HG03196 (cell line): ENCODE results near the gene ADGRL2.

Experiments
- ATAC-seq: cut with Tn5 transposase; IDR thresholded peaks from one replicate; pipeline ENCODE4 v1.9.1; 2021; ENCODE audit not compliant: unreplicated experiment

The ADGRL2 gene

GRCh38 chr1:81800695-81801650 is at the start of gene ADGRL2:
TSS of gene ADGRL2 (plus strand) at chr1:81800934. CDS start at chr1:81836985, 36,051 bp downstream.
- ATAC-seq = no peak

- no peak for ATAC-seq
These were observed 47.9 kb upstream of the ADGRL2 start for GRCh38 chr1:81752840-81753239.

DNA sequence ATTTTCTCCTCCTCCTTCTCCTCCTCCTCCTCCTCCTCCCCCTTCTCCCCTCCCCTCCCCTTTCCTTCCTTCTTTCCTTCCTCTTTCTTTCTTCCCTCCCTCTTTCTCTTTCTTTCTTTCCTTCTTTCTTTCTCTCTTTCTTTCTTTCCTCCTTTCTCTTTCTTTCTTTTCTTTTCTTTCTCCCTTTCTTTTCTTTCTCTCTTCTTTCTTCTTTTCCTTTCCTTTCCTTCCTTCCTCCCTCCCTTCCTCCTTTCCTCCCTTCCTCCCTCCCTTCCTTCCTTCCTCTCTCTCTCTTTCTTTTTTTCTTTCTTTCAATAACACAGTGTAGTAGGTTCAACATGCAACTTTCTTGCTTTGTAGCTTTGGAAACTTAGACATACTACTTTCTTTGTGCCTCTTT is 46.3 kb upstream of the ADGRL2 start:
- no peak for ATAC-seq

GRCh38 chr1:81756872-81757271 is 43.9 kb upstream of the ADGRL2 start:
- no peak for ATAC-seq

- no peak for ATAC-seq
These were observed 43.2 kb upstream of the ADGRL2 start for GRCh38 chr1:81757398-81758020.

DNA sequence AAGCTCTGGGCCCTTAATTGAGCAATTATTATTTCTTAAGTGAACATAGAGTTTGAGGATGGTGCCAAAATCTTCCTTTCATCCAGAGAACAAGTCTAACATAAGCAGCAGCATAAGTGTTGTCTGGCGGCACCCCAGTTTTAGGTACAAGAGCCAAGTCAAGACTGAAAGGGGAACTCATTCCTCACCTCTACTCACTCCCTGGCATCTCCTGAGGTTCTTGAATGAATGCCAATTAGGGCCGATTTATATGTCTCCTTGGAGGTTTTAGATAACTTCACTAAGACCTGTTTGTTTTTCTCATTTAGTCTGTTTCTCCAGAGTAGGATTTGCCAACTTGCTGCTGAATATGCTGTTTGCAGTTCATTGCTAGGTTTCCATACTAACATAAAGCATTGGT is 42.6 kb upstream of the ADGRL2 start:
- no peak for ATAC-seq

DNA sequence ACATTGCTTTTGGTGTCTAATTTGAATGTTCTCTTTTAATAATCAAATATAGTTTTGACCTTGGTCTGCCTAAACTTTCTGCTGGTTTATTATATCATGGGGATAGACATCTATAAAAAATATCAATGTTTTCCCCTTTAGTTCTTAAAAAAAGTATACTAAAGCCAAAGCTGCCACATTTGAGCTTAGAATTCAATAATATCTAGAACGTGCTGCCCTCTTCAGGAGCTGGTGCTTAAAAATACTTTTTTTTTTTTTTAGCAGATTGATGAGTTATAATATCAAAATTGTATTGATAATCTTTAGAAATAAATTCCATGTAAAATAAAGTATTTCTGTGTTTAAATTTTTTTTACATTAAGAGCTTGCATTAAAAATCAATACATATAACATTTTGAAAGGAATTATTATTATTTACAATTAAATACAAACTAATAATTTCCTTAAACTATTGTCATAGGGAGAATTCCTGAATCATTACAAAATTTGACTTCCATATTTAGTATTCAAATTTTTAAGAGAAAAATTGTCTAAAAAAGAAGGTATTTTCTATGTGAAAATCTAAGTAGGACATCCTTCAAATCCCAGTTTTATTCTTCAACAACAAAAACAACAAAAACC is 40.1 kb upstream of the ADGRL2 start:
- ATAC-seq = no peak

DNA sequence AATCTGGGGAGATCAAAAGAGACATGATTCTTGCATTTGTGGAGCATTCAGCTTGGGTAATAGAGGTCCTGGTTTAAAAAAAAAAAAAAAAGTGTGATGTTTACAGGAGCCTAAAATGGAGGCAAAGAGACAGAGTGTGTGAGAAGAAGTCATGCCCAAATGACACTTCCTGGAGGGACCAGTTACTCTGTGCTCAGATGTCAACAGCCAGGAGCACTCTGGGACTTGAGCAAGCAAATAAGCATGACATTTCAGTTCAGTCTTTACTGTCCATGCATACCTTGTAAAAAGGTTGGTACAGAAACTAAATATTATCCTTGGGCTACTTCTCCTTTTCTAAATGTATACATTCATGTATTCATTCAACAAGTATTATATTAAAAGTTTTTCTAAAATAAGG is 25.2 kb upstream of the ADGRL2 start:
- no peak for ATAC-seq

GRCh38 chr1:81780705-81781454 is 19.9 kb upstream of the ADGRL2 start:
- no peak for ATAC-seq

DNA sequence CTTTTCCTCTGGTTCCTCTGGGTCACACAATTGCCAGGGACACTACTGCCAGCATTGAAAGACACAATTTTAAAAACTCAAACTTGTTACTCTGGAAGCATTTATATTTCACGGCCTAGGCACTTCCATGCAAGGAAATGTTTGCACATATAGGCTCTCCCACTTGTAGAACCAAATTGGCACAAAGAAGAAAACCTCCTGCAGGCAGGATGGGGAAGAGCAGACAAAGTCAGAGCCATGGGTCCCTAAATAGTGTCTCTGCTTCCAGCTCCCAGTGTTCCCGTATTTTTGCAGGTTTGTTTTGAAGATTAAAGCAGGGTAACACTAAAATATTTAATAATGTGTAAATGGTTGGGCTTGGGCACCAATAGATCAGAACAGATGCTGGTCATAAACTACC is 19.0 kb upstream of the ADGRL2 start:
- ATAC-seq = no peak

- ATAC-seq = no peak
These were observed 8.6 kb upstream of the ADGRL2 start for GRCh38 chr1:81792184-81792583.

GRCh38 chr1:81797701-81798100 is 3.0 kb upstream of the ADGRL2 start:
- no peak for ATAC-seq

DNA sequence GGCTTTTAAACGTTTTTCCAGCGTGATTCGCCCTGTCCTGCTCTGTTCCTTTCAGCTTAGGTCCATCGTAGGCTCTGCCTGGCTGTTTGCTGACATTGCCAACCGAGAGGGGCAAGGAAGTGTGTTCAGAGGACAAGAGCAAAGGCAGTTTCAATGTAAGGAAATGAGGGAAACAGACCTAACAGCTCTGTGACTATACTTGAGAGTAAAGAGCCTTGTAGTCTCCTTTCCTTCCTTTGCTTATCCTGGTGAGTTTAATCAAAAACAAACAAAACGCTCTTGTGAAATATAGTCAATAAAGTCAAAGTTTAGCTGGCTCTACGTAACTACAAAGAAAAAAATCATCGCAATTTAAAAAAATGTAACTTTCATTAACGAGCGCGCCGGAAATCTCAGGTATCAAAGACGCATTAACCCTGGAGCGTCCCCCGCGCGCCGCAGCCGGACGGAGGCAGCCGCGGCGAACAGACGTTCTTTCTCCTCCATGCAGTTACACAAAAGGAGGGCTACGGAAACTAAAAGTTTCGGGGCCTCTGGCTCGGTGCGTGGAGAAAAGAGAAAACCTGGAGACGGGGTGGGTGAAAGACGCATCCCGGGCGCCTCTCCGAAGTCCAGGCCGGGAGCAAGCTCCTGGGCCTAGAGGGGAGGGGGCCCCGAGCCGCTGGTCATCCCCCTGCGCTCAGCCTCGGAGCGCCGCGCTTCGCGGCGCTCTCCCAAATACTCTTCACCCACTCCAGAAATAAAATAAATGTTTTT is 617 bp upstream of the ADGRL2 start:
- no peak for ATAC-seq

- ATAC-seq = no peak
These were observed 1.1 kb downstream of the ADGRL2 start for GRCh38 chr1:81801651-81802456.

DNA sequence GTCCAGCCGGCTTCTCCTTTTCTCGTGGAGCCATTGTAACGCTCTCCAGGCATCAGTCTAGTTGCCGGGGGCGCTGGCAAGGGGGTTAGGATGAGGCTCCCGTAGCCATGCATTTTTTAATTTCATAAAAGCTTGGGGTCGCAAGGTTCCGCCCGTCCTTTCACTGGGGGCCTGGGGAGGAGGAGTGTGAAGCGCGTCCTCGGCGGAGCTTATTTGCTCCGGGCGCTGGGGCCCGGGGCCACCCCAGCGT is 1.6 kb downstream of the ADGRL2 start:
- ATAC-seq = no peak

GRCh38 chr1:81802707-81803430 is 2.1 kb downstream of the ADGRL2 start:
- no peak for ATAC-seq

DNA sequence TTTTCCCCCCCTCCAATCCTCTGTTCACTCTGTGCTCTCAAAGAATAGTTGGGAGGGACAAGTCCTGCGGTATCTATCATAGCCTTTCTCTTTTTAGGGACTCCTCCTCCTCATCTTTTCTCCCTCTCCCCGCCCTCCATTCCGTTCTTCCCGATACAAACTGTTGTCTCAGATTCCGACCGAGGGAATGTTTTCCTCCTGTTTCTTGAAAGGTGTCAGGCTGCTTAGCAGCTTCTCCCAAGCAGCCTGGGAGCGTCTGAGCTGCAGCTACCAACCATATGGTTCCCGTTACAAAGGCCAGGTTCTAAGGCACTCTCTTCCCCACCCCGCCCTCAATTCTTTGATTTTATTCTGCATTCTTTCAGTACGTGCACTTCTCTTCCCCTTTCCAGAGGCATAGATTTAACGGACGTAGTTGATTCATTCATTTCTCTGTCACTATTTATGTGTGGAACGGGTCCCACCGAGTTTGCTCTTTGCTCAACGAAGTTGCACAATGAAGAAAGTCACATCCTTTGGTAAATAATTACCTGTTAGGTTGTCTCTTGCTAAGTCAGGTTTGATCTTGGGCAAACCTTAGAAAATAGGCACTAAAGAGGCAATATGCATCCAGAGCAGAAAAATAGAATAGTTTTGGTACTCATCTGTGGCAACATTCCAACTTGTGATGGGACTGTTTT is 2.8 kb downstream of the ADGRL2 start:
- ATAC-seq = no peak

DNA sequence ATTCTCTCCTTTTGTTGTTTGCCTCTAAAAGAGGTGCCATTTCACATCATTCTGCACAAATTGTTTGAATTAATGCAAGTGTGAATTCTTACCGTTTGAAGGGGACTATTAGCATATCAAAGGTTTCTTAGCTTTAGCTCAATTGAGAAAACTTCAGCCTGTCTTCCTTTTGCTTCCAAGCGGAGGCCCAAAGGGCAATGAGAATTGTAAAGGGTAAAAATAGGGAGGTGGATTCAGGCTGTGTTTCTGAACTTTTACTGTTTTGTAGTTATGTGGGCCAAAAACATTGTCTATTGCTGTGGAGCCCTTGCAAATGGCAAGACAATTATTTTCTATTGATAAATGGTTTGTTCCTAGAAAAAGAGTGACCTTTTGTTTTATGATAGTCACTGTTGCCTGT is 3.6 kb downstream of the ADGRL2 start:
- no peak for ATAC-seq
